ENCODE measurements around the gene FAM13C.

DNA sequence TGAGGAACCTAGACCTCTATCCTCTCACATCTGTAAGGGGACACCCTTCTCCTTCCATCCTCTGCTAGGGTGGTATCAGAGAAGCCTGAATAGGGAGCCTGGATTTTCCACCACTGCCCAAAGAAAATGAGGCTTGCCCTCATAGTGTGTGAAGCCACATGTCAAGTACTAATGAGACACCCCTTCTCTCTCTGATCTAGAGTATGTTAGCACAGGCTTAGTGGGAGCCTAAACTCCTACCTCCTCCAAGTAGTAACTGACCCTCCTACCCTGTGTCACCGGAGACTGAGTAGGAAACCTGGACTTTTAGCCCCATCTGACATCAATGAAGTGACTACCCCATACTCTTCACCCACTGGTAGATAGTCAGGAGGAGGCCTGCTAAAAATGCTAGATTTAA, 120.3 kb downstream of the FAM13C start:
- no peak for TF ChIP-seq CTCF (IDR thresholded peaks at IDR 0.05)
- TF ChIP-seq POLR2A (IDR thresholded peaks at IDR 0.05) = no peak
- no peak for TF ChIP-seq EP300 (IDR thresholded peaks at IDR 0.05)
